ENCODE measurements around the gene TIGAR. TPM values are rescaled to one million over a fixed set of nuclear protein-coding genes. Genes with fewer than 3 reads are reported as not detected.

TIGAR gene
- total and polyA plus RNA-seq, 2 of the 8 experiments (the other 6 are each of a cell fraction or from before 2014, with no cell fraction given) = 3.8 to 26.4 TPM

DNA sequence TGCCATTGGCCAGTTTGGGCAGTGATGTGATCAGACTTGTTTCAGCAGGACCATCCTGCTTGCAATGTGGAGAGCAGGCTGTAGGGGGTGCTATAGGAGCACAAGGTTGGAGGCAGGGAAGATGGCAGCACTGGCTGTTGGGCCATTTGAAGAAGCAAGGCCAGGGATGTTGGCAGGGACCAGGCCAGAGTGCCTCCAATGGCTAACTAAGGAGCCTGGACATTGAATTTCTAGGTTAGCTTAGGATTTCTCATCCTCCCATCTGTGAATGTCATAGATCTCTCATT is 35.0 kb downstream of the TIGAR start (continued):
- no peak for TF ChIP-seq ZNF274 (IDR thresholded peaks at IDR 0.05; ENCODE audit: borderline replicate concordance, extremely low read depth, low read length)
- TF ChIP-seq NANOG (IDR thresholded peaks at IDR 0.05; ENCODE audit: insufficient read depth, low read depth, low read length, poor library complexity, severe bottlenecking) = no peak
- TF ChIP-seq SIX5 (IDR thresholded peaks at IDR 0.05; ENCODE audit: low read depth, low read length) = no peak
- TF ChIP-seq CEBPB (IDR thresholded peaks at IDR 0.05; ENCODE audit: low read depth, low read length) = no peak
- TF ChIP-seq EGR1 (IDR thresholded peaks at IDR 0.05; ENCODE audit: borderline replicate concordance, low read depth, low read length) = no peak
- no peak for TF ChIP-seq GTF2F1 (IDR thresholded peaks at IDR 0.05; ENCODE audit: borderline replicate concordance, low read depth, low read length)
- TF ChIP-seq RBBP5 (IDR thresholded peaks at IDR 0.05; ENCODE audit: borderline replicate concordance, low read depth, low read length) = no peak
- TF ChIP-seq EZH2 (IDR thresholded peaks at IDR 0.05; ENCODE audit: low read depth, low read length, severe bottlenecking) = no peak
- TF ChIP-seq SP2 (IDR thresholded peaks at IDR 0.05; ENCODE audit: low read length) = no peak
- no peak for TF ChIP-seq TCF12 (IDR thresholded peaks at IDR 0.05; ENCODE audit: low read depth, low read length)
- peak; percentile 81 for TF ChIP-seq MAX (IDR thresholded peaks at IDR 0.05)
- no peak for TF ChIP-seq ASH2L (IDR thresholded peaks at IDR 0.05; ENCODE audit: low read length)
- no peak for TF ChIP-seq NRF1 (IDR thresholded peaks at IDR 0.05; ENCODE audit: low read depth, low read length)
- TF ChIP-seq TAF1 (IDR thresholded peaks at IDR 0.05; ENCODE audit: low read depth, low read length) = no peak
- no peak for TF ChIP-seq RFX5 (IDR thresholded peaks at IDR 0.05; ENCODE audit: borderline replicate concordance, low read depth, low read length)
- no peak for TF ChIP-seq TBP (IDR thresholded peaks at IDR 0.05; ENCODE audit: low read depth, low read length)
